Natural killer cell (primary cell): ENCODE results near the gene UXS1. TPM values are rescaled to one million over a fixed set of nuclear protein-coding genes. Genes with fewer than 3 reads are reported as not detected.

Experiments
- ATAC-seq, 3 donors: fragments of 150-1000 bp in 2 of 3; fragments of 200-7000 bp in 1 of 3; cut with Tn5 transposase; 1 replicate in 1 of 3; 2 replicates in 2 of 3; pipeline ENCODE4 v1.10.0; 2021; ENCODE audit warnings: mild to moderate bottlenecking in 2 of 3, moderate library complexity in 2 of 3
- DNase-seq, 2 donors: peaks; one replicate each; pipeline versions ENCODE4 v3.0.0 to v3.0.0-alpha.2; 2013 to 2021; ENCODE audit warnings: mixed read lengths in 1 of 2
- H3K27ac ChIP-seq: one replicate; pipeline ENCODE4 v1.5.1; 2013; ENCODE audit warnings: mild to moderate bottlenecking, low read length
- H3K27me3 ChIP-seq: one replicate; pipeline ENCODE4 v1.6.1; 2013; ENCODE audit warnings: low read length; ENCODE audit not compliant: control insufficient read depth, insufficient read depth
- H3K36me3 ChIP-seq: one replicate; pipeline ENCODE4 v1.6.1; 2013; ENCODE audit warnings: low read length; ENCODE audit not compliant: control insufficient read depth, insufficient read depth
- H3K4me1 ChIP-seq: one replicate; pipeline ENCODE4 v1.6.1; 2013; ENCODE audit warnings: low read length; ENCODE audit not compliant: control insufficient read depth, insufficient read depth
- H3K4me3 ChIP-seq: one replicate; pipeline ENCODE4 v1.5.1; 2013; ENCODE audit warnings: low read length
- H3K9me3 ChIP-seq: one replicate; pipeline ENCODE4 v1.6.1; 2013; ENCODE audit warnings: low read length; ENCODE audit not compliant: control insufficient read depth, insufficient read depth
- H3K27ac Mint-ChIP-seq, 2 donors: one replicate each; pipeline ENCODE4 v1.8.0; 2022; ENCODE audit warnings: mild to moderate bottlenecking in 2 of 2, mixed read lengths in 2 of 2, moderate library complexity in 1 of 2
- H3K27me3 Mint-ChIP-seq, 2 donors: one replicate each; pipeline ENCODE4 v1.8.0; 2022; ENCODE audit warnings: low read depth in 2 of 2, mixed read lengths in 2 of 2
- H3K36me3 Mint-ChIP-seq: one replicate; pipeline ENCODE4 v1.8.0; 2022; ENCODE audit warnings: mixed read lengths
- H3K4me1 Mint-ChIP-seq, 2 donors: one replicate each; pipeline ENCODE4 v1.8.0; 2022; ENCODE audit warnings: mixed read lengths in 2 of 2
- H3K4me3 Mint-ChIP-seq: one replicate; pipeline ENCODE4 v1.8.0; 2022; ENCODE audit warnings: mild to moderate bottlenecking, moderate library complexity, mixed read lengths
- H3K9me3 Mint-ChIP-seq, 2 donors: one replicate each; pipeline ENCODE4 v1.8.0; 2022; ENCODE audit warnings: mixed read lengths in 2 of 2
- WGBS: methylation state at CpG from one replicate; pipeline ENCODE4 v1.1.7; 2013; ENCODE audit warnings: missing lambda C conversion rate; ENCODE audit not compliant: insufficient coverage; 5-methylcytosine and 5-hydroxymethylcytosine counted together
- intact Hi-C: fragments of 100-400 bp; cut with micrococcal nuclease; formaldehyde crosslinking; loops from one replicate; pipeline ENCODE4 v1.14.2; 2022
- total RNA-seq, 4 donors: library from RNA; stranded (reverse); fragments of 120-200 nt in 1 of 4; gene quantifications; one replicate each; pipeline versions ENCODE4 v1.2.3 to v1.2.4, GENCODE V29; 2013 to 2022
- TF ChIP-seq, protein P1 (sequence below): fragments of 200-600 bp; IDR thresholded peaks from one replicate; pipeline ENCODE4 v1.8.0; 2022; ENCODE audit warnings: antibody characterized with exemption

Gene UXS1
- total RNA-seq, 3 donors from 2014 or later (not counting 1 experiment from before 2014, with no cell fraction given), result 36.3 to 60.4 (median 37.5) TPM

DNA sequence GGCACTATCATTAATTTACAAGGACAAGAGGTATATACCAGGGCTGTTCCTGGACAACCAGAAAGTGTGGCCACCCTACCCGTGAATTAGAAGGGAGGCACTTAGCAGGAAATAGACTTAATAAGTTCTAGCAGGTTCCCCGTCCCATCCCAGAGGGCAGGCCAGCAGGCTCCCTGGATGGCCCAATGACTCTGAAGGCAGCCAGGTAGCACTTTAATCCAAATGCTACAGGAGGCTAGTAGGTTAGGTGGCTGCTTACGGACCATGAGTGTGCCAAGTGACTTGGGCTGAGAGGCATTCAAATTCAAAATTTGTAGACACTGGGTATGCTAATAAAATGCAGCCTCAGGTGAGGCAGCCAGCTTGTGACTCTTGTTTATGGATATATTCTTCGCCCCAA is 123.9 kb downstream of the UXS1 start:
- Mint-ChIP-seq H3K27me3 (peaks cover 24 to 36% of the 10 kb centered on the region in 2 donors), H3K4me3 (no peak overlapping the region), H3K9me3 (no peaks in the 10 kb centered on the region), H3K27ac (no peak overlapping the region), H3K36me3 (no peaks in the 10 kb centered on the region), H3K4me1 (peaks cover 0 to 10% of the 10 kb centered on the region in 2 donors)
- ATAC-seq, result no peak
- 91% methylated on average over 4 of the region's 4 CpGs for WGBS
- no peak overlapping the region for H3K27ac ChIP-seq
- H3K4me3 ChIP-seq, result no peak overlapping the region
- intact Hi-C loops, result no loop called here
- H3K9me3 ChIP-seq, result no peaks in the 10 kb centered on the region
- no peak for DNase-seq
- TF ChIP-seq, protein P1, sequence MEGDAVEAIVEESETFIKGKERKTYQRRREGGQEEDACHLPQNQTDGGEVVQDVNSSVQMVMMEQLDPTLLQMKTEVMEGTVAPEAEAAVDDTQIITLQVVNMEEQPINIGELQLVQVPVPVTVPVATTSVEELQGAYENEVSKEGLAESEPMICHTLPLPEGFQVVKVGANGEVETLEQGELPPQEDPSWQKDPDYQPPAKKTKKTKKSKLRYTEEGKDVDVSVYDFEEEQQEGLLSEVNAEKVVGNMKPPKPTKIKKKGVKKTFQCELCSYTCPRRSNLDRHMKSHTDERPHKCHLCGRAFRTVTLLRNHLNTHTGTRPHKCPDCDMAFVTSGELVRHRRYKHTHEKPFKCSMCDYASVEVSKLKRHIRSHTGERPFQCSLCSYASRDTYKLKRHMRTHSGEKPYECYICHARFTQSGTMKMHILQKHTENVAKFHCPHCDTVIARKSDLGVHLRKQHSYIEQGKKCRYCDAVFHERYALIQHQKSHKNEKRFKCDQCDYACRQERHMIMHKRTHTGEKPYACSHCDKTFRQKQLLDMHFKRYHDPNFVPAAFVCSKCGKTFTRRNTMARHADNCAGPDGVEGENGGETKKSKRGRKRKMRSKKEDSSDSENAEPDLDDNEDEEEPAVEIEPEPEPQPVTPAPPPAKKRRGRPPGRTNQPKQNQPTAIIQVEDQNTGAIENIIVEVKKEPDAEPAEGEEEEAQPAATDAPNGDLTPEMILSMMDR, result no peak
- peaks cover 7% of the 10 kb centered on the region for H3K4me1 ChIP-seq
- H3K36me3 ChIP-seq, result no peaks in the 10 kb centered on the region
- H3K27me3 ChIP-seq, result peaks cover 7% of the 10 kb centered on the region

DNA sequence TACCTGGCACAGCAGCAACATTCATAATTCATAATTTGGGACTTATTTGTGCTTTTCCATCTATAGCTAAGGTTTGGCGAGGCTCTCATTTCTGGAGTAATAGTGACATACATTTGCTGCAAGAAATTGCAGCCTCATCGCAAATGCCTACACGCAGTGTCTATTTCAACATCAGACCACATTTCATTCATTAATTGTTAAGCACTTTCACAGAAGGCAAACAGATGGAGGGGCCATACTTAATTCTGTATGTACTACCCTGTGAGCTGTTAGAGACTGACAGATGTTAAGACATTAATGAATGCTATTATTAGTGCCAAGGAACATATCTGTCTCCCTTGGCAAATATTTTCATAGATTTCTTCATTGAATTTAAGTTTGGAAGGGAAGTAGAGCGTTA is 125.7 kb downstream of the UXS1 start:
- Histone ChIP-seq H3K27ac (no peak overlapping the region), H3K27me3 (peaks cover 7% of the 10 kb centered on the region), H3K4me3 (no peak overlapping the region), H3K4me1 (peaks cover 7% of the 10 kb centered on the region), H3K36me3 (no peaks in the 10 kb centered on the region), H3K9me3 (no peaks in the 10 kb centered on the region)
- Mint-ChIP-seq H3K9me3 (no peaks in the 10 kb centered on the region), H3K36me3 (no peaks in the 10 kb centered on the region), H3K4me1 (peaks cover 0 to 10% of the 10 kb centered on the region in 2 donors), H3K27ac (no peak overlapping the region), H3K27me3 (peaks cover 40 to 49% of the 10 kb centered on the region in 2 donors), H3K4me3 (no peak overlapping the region)
- TF ChIP-seq, protein P1, result no peak
- ATAC-seq (no peak), DNase-seq (no peak)
- intact Hi-C loops, result no loop called here
- 79% methylated on average over 4 of the region's 4 CpGs for WGBS

DNA sequence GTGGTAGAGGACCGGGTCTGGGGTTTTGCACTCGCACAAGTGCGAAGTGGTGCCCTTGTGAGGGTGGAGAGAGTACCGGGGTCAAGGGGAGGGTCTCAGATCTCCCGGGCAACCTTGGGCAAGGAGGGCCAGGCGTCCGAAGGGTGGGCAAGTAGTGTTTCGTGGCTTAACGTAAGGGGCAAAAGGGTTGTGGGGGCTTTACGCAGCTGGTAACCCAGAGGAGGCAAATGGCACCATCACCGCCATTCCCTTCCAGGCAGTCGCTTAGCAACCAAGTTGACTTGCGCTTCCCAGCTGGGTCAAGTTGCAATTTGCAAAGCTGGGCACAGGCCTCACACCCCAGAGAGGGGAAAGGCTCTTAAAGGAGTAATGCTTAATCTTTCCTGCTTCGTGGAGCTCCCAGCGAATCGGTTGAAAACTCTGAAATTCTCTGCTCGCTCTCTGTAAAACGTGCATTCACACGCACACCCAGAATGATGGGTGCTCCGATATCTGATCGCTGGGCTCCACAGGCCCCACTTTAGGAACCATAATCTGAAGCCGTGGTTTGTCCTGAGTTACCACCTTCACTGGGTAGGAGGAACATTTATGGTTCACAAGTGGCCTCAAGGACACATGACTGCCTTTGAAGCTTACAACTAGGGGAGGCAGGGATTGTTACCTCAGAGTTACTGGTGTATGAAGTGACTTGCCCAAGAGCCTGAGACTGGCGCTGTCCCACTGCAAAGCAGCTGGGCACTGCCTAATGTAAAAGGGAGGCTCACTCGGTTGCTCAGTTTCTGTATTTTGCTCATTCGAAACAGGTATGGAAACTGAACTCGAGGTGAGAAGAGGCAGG is 127.9 kb downstream of the UXS1 start:
- Histone ChIP-seq H3K4me3 (no peak overlapping the region), H3K9me3 (no peaks in the 10 kb centered on the region), H3K27me3 (peaks cover 7% of the 10 kb centered on the region), H3K36me3 (no peaks in the 10 kb centered on the region), H3K27ac (no peak overlapping the region), H3K4me1 (peaks cover 7% of the 10 kb centered on the region)
- Mint-ChIP-seq H3K9me3 (no peaks in the 10 kb centered on the region), H3K4me3 (peak overlapping the region; percentile 56), H3K27ac (no peak overlapping the region), H3K27me3 (peaks cover 42 to 49% of the 10 kb centered on the region in 2 donors), H3K4me1 (peaks cover 0 to 10% of the 10 kb centered on the region in 2 donors), H3K36me3 (no peaks in the 10 kb centered on the region)
- 57% methylated on average over 26 of the region's 26 CpGs for WGBS
- intact Hi-C loops, result no loop called here
- ATAC-seq (no peak), DNase-seq (no peak)
- TF ChIP-seq, protein P1, result no peak
